ENCODE results near the gene DSG2.
A peak's percentile ranks its signal among the peaks of the same experiment; 100 is the strongest.
"Not testable (repeated sequence)": the region's sequence is repeated elsewhere in the genome, so short reads cannot be mapped to it uniquely, and the experiment has no call there.

DSG2 gene

DNA sequence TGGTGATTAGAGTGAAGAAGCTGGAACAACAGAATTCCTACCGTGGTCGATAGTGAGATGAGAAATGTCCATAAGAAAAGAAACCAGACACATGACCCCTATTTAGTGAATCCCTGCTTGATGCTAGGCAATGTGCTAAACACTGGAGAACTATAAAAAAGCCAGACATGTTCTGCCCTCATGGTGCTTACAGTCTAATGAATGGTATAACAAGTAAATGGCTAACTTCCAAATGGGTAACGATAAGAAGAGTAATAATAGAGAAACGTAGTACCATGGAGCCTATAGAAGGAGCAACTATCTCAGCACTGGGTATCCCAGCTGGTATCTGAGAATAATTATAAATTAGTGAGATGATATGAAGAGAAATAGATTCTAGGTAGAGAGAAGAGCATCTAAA is 5.0 kb downstream of the DSG2 start:
- no peak for FAIRE-seq

DNA sequence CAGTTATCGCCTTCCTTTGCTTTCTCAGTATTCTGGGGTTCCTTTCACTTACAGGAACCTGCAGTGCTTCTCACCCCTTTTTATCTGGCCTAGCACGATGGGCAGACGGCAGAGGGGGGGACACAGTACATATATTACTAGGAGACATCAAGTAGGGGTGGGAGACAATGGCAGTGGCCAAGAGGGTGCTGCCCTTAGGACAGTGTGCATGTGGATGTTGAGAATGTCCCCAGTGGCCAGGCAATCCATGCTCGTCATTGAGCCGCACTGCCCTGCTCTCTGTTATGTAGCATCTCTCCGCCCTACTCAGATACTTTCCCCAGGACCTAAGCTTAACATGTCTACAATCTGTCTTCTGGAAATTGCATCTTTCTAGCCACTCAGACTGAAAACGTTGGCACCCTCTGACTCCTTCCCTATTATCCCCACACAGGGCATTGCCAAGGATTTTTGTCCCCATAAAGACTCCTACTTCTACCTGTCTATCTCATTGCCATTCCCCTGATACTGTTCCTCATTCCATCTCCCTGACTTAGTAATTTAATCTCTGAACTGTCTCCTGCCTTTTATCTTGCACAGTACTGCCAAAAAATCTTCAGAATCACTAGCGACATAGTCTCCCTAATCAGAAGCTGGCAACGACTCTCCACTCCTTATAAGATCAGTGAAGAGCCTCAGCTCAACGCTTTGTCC is 6.6 kb downstream of the DSG2 start:
- FAIRE-seq: no peak

DNA sequence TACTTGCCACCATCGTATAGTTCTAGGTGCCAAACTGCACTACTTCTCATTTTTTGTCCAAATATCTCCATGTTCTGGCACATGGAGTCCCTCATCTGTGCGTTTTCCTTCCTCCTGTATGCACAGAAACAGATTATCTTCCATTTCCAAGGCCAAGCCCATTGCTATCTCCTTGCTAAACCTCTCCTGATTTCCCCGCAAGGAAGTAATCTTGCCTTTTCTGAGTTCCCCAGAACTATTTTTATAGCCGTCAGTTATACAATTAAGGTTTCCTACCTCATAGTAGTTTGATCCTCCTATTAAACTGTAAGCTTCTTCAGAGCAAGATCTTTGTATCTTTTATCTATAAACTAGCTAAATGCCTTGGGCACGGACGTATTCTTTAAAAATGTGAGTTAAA is 7.2 kb downstream of the DSG2 start:
- FAIRE-seq: no peak

DNA sequence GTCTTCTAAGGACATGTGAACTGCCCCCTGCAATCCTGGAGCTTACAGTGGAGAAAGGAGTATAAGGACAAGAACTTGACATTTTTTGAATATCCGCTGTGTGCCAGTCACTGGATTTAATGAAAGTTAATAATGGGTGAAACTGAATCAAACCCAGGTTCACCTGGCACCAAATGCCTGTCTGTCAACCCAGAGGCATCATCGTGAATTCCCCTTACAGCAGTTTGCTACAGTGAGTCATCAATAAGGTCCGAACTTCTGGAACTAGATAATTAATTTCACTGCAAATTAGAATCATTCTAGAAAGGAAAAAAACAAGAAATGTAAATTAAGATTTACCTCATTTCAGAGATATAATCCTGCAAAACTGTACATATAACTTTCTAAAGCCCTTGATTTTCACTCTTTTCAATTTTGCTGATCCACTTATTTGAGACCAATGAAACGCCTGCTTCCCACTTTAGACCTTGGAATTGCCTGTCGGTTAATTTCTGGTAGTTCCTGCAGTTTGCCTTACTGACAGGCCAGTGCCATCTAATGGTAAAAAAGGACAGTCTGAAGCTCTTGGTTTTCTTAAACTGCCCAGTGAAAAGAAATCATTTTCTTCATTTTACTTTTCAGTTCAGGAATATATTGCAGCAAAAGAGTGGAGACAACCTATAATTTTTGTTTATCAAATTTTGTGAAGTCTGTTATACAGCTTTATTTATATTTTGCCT is 8.2 kb downstream of the DSG2 start:
- no peak for FAIRE-seq

DNA sequence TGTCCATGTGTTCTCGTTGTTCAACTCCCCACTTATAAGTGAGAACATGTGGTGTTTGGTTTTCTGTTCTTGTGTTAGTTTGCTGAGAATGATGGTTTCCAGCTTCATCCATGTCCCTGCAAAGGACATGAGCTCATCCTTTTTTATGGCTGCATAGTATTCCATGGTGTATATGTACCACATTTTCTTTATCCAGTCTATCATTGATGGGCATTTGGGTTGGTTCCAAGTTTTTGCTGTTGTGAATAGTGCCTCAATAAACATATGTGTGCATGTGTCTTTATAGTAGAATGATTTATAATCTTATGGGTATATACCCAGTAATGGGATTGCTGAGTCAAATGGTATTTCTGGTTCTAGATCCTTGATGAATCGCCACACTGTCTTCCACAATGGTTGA is 9.1 kb downstream of the DSG2 start:
- FAIRE-seq: not testable (repeated sequence)

DNA sequence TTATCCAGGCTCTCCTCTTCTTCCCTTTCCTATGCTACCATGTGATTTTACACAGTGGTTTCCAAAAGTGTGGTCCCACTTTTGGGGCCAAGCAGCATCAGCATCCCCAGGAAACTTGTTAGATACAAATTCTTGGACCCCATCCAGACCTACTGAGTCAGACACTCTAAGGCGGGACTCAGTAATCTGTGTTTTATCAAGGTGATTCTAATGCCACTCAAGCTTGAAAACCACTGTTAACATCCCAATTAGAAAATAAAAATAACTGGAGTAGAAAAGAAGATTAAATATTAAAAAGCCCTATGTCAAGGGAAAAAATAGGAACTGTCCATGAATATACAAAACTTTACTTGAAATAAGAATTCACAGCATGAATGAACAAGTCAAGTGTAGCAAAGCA is 10.8 kb downstream of the DSG2 start:
- FAIRE-seq: no peak

DNA sequence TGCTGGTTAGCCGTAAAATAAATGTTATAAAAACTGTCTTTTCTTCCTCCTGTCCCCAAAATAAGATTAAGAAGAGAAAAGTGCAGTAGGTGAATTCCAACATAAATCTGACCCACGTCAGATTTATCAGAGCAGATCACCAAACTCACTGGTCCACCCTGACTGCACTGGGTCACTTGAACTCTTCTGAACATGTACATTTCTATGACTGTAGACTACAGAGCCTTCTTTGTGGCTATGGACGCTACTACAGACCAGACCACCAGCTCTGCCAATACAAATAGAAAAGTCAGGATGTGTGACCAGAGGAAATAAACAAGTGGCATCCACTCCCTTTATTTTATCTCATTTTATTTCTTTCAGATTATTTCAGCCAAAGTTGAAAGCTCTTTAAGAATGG is 11.6 kb downstream of the DSG2 start:
- FAIRE-seq: no peak

DNA sequence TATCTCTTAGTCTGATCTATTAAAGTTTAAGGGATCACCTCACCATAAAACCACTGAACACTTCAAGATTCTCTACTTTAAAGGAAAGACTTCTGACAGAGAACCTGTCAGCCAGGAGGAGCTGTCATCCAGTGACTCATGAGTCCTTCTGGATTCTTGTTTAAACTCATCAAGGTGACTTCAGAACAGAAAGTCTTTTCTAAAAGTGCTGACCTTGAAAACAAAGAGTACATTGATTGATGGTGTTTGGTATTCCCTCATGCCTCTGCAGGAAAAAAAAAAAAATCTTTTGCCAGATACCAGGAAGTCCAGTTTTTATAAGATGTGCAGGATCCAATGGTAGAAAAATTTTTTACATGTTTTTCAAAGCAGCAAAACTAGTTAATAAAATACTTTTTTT is 12.3 kb downstream of the DSG2 start:
- no peak for FAIRE-seq

DNA sequence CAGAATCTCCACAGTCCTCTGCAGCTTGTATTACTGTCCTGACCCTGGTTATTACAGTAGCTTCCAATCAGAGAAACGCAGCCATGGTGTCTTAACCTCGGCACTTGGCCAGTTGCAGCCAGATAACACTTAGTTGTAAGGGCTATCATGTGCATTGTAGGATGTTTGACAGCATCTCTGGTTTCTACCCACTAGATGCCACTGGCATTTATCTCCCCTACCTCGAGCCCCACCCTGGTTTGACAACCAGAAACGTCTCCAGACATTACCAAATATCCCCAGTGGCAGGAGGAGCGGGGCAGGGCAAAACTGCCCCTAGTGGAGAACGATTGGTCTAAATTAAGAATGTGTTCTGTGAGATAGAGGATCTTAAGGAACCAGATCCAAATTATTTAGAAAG is 13.1 kb downstream of the DSG2 start:
- no peak for FAIRE-seq

DNA sequence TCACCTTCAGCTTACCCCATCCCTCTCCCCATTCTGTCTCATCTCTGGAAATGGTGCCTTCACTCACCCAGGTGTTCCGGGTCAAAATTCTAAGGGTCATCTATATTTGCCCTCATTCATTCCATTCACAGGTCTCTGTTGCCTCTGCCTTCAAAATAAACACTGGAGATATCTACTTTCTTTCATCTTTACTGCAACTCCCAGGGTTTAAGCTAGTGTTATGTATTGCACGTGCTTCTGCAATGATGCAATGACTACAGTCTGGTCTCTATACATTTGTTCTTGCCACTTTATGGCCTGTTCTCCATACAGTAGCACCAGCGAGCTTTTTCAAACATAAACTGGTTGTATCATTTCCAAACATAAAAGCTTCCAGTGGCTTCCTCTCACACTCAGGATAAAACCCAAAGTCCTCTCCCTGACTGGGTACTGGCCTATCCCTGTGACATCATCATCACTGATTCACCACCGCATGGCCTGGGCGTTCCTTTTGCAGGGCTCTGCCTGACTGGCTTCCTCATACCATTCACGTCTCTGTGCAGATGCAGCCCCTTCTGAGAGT is 14.3 kb downstream of the DSG2 start:
- FAIRE-seq: no peak

DNA sequence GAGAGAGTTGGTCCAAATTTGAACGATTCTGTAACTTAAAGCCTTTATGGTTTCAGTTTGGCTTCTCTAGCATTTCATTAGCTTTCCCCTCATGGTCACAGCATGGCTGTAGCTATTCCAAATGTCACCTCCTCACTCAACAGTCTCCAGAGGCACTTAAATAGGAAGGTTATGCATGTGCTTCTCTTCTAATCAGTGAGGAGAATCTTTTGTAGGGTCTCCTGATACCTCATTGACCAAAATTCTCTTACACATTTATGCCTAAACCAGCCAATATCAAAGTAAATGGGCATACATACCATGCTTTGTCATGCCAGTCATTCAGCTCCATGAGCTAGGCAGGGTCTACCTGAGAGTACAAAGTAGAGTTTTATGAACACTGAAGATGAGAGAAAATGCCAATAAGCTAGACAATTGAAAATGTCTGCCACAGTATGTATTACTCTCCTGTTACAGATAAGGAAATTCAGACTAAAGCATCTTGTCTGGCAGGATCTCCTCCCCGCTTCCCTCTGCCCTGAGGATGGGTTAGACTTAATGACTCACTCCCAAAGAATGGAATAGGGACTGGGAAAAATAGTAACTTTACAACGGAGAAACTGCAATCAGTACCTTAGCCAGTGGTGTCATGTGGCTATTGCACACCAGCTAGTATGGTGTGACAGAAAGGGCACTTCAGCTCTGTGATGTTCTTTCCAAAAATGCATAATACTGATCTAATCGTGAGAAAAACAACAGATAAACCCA is 15.4 kb downstream of the DSG2 start:
- FAIRE-seq: no peak

DNA sequence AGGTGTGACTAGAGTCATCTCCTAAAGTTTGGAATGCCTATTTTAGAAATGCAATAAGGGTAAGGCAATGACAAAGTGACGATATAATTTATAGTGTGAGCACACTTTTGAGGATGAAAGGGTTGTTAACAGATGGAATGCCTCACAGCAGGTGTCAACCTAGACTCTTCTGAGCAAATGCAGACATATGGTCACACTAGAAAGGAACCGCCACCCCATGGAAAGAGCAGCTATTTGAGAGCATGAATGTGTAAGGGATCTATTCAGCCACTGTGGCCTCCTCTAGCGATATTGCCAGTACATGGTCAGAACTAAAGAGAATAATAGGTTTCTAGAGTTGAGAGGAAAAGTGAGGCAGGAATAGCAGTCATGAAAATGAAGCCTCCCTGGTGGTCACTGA is 18.5 kb downstream of the DSG2 start:
- no peak for FAIRE-seq

DNA sequence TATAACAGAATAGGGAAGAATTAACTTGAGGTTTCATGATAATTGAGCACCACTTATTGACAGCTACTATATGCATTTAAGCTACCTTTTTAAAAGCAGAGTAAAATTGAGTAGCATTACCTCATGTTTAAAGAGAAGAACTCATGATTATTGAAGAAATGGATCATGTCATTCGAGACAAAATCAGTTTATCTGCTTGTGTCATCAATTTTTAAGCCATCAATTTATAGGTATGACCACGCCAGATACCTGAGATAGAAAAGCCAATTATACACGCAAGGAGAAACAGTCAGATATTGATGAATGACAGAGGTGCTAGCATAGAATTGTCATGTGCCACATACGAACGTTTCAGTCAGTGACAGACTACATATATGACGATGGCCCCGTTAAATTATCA is 28.4 kb downstream of the DSG2 start:
- FAIRE-seq: no peak

DNA sequence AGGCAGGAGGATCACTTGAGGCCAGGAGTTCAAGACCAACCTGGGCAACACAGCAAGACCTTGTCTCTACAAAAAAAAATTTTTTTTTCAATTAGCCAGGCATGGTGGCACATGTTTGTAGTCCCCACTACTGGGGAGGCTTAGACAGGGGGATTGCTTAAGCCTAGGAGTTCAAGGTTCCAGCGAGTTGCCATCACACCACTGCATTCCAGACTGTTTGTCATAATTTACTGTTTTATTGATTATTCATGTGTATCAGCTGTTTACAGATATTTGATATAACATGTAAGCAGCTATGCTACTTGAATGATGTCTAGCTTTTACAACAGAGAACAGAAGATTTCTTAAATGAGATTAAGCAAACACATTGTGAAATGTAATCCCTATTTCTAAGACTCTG is 35.3 kb downstream of the DSG2 start:
- no peak for FAIRE-seq

DNA sequence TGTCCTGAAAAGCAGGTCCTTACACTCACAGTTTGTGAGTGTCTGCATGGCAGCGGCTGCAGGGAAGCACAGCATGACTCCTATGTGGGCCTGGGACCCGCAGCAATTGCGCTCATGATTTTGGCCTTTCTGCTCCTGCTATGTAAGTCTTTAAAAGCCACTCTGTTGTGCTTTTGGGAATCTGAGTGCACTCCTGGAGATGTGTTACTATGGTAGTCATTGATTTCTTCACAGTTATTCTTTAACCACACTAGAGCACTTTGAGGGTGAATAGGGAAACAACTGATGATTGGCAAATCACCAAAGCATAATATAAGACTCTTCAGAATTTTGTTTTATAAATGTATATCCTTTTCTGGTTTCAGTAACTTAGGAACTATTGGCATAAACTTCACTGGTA is 40.9 kb downstream of the DSG2 start:
- no peak for FAIRE-seq

DNA sequence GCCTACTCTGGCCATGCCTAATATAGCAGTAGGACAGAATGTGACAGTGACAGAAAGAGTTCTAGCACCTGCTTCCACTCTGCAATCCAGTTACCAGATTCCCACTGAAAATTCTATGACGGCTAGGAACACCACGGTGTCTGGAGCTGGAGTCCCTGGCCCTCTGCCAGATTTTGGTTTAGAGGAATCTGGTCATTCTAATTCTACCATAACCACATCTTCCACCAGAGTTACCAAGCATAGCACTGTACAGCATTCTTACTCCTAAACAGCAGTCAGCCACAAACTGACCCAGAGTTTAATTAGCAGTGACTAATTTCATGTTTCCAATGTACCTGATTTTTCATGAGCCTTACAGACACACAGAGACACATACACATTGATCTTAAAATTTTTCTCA is 48.5 kb downstream of the DSG2 start:
- no peak for FAIRE-seq

DNA sequence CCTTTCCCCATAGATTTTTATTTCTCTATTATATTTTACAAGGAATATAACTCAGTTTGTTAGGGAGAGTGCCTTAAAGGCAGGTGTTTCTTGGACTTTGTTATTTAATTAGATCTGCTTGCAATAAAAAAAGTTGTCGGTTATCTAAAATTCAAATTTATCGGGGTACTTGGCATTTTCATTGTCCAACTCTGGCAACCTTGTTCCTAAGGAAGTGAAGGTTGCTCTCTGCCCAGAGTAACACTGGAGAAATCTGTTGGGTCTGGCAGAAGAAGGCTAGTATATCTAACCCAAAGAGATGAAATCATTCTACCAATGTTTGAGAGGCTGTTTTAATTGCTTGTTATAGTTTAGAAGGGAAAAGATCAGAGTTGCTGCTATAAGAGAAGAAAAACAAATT is 50.9 kb downstream of the DSG2 start:
- no peak for FAIRE-seq

DNA sequence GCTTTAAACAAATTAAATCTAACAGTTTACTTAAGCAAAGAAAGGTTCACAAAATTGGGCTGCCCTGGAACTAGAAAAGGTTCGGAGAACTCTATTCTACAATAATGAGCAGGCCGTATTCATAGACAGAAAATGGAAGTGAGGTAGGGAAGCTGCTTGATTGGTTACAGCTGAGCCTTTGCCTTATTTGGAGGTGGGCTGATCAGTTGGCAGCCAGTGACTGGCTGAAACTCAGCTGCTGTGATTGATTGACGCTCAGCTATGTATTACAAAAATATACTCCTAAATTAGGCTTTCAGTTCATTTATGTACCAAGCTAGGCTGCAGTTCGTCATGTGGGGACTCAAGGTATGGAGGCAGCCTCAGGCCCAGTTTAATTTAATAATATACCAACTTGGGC is 51.4 kb downstream of the DSG2 start:
- no peak for FAIRE-seq

DNA sequence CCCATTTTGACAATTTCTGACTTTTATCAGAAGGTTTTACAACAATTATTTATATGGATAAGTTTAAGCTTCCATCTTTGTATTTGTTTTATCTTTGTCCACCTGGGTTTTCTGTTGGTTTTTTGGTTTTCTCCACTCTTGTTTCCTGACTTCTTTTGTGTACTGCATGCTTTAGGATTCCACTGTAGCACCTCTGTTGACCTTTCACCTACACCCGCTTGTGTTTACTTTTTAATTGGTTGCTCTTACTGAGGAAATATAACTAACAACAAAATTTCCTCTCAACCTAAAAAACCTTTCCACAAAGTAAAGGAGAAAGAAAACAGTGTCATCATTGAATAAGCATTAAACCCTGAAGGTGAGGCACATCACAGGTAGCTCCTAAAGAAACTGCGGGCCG is 53.9 kb downstream of the DSG2 start:
- no peak for FAIRE-seq

DNA sequence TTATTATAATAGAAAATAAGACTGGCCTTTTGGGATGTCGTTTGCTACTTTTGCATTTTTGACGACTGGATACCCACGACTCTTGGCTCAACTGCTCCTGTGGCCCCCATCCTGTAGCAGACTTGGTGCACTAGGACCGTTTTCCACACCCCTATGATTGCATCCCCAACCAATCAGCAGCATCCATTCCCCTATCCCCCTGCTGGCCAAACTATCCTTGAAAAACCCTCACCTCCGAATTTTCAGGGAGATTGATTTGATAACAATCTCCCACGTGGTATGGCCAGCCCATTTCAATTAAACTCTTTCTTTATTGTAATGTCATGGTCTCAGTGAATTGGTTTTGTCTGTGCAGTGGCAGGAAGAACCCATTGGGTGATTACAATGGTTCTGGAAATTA is 55.8 kb downstream of the DSG2 start:
- FAIRE-seq: no peak

DNA sequence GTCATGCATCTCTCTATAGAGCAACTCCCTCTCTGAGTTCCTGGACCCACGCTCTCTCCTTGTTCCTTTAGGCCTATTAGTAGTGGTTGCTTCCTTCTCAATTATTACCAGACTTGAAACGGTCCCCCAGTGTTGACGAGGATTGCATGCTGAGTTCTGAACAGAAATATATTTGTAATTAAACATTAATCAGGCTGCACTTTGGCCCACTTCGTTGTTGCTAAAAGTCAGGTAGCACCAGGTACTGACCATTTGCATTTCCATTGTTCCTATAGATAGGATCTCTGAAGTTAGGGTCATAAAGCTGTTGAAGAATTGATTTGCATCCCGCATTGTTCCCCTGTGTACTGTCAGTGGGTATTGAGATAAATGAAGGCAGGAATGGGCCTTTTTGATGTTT is 56.8 kb downstream of the DSG2 start:
- FAIRE-seq: no peak

DNA sequence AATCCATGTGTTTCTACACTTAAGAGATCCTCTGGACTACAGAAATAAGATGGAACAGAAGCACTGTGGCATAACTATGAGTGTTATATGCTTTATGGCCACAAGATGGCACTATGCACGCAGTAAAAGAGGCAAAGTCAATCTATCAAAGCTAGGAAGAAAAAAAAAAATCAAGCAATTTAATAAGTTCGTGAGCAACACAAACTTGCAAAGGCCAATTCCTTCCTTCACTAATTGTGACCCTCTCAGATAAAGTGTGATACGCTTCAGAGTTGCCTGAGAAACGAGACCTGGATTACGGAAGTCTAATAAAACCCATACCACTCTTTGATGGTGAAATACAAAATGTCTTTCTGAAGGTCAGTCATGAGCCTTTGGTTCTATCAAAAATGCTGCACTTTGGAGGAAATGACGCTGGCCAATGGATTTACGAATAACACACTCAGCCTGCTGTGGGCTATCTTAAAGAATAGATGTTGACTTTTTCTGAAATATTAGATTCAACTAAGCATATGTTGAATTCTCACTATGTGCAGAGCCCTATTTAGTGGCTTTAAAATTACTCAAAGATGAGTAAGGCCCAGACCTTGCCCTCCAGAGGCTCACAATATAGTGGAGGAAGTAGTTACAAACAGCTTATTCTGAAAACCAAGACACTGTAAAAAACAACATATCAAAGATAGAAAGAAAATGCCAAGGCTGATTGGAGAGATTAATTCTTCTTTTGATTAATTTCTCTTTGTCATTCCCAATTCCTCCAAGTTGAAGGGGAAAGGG is 58.2 kb downstream of the DSG2 start:
- FAIRE-seq: peak; percentile 96

DNA sequence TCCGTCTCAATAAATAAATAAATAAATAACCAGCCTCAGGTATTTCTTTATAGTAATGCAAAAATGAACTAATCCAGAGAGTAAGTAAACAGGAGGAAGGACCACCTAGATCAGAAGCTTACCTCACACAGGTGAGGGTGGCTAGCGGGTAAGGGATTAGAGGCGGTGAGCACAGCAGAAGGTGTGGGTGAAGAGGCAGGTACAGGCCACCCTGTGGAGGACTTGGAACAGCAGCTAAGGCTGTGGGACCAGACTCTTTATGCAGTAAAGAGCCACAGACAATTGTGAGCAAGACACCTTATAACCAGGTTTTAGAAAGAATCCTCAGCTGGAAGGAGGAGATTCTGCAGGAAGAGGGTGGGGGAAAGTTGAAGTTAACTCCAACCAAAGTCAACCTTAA is 59.5 kb downstream of the DSG2 start:
- FAIRE-seq: no peak
